Left renal cortex interstitium (tissue), 4 donors: ENCODE data around the gene UBE2H. TPM values are rescaled to one million over a fixed set of nuclear protein-coding genes. Genes with fewer than 3 reads are reported as not detected.
"Not testable (repeated sequence)": the region's sequence is repeated elsewhere in the genome, so short reads cannot be mapped to it uniquely, and the experiment has no call there.

Source experiments
- DNase-seq, 4 donors: peaks; one replicate each; pipeline ENCODE4 v3.0.0-alpha.2; 2013; ENCODE audit warnings: low read depth in 4 of 4, low spot score in 2 of 4, missing footprints in 1 of 4
- polyA plus RNA-seq, 4 donors: library from polyadenylated mRNA; unstranded; fragments of 120-200 nt; gene quantifications; one replicate each; pipeline ENCODE4 v1.2.1, GENCODE V29; 2013; ENCODE audit not compliant: insufficient read length in 4 of 4

Gene UBE2H
- polyA plus RNA-seq, 4 donors, result 103 to 127 (median 115) TPM

- no peak for DNase-seq
Measured at GRCh38 chr7:129853661-129854268, 99.0 kb downstream of the UBE2H start.

DNA sequence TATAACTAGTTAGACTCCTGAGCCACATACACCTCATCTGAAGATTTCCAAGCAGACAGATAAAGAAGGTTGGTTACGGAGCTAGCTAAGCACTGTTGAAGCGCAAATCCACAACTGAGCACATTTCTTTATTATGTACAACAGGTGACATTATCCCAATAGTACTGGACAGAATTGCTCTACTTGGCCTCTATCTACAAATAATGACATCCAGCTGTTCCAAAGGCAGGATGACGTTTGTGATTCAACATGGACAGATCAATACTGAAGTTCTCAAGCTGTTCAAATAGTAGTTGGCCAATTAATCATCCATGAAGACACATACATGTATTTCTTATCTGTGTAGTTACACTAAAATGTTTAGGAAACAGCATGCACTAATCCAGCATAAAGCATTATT lies 101.0 kb downstream of the UBE2H start:
- no peak for DNase-seq

DNA sequence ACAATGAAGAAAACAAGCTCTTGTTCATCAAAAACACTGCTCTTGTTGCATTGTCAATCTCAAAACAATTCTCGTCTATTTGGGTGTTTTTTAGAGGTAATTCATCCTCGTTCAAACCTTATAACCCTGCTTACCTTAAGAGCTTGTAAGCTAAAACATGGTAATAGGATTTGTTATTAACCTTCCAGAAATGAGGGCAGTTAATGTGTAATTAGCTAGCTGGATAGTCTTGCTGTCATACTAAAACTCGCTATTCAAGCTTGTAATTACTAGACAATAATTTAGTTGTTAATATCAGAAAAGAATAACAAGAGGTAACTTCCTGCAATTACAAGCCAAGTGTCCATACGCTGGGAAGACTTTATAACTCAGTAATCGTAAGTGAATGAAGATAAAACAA lies 101.6 kb downstream of the UBE2H start:
- DNase-seq, result no peak

DNA sequence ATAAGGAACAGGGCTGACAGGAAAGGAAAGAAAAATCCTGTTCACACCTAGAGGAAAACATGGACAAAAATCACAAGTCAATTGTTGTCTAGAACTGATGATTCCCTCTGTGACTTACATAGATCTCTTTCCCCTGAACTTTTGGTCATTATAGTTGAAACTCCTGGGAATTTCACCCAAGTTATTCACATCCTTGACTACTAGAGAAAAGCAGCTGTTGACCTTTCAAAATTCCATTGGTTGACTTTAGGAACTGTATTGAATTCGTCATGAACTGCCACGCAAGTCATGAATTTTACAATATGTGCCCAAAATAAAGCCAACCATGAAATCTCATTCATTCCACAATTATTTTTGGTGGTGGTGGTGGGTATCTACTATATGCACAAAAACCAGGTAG lies 104.3 kb downstream of the UBE2H start:
- DNase-seq, result no peak

- DNase-seq, result no peak
Measured at GRCh38 chr7:129845972-129846327, 106.8 kb downstream of the UBE2H start.

DNA sequence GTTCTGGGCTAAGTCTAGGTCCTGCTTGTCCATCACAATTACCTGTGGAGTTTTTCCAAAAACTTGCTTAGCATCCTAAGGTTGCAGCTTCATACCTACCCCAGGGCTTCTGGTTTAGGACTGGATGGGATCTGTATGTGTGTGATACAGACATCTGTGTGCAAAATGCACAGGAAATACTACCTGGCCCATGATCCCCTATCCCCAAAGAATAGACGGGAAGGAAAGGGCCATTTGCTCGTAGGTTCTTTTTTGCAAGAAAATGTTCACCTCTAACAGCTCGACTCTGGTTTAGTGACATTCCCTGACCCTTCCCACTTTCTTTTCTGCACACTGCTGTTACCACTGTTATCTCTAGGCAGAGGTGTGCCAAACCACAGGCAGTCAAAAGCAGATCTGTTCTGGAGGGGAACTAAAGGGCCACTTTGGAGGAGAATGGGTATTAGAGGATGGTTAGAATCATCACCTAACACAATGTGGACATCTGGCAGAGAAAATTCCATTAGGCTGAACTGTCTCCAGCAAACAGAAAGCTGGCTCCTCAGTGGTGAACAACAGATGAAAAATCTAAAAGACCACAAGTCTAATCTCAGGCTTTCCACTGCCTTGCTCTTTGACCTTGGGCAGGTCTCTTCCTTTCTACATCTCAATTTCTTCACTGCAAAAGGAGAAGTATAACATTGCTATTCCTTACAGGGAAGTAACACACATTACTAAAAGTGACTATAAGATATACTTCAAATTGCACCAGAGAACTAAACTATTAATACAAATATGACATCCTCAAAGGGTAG lies 107.4 kb downstream of the UBE2H start:
- no peak for DNase-seq

- DNase-seq, result no peak
Measured at GRCh38 chr7:129843978-129844840, 108.6 kb downstream of the UBE2H start.

GRCh38 chr7:129843365-129843898 lies 109.3 kb downstream of the UBE2H start:
- no peak for DNase-seq

DNA sequence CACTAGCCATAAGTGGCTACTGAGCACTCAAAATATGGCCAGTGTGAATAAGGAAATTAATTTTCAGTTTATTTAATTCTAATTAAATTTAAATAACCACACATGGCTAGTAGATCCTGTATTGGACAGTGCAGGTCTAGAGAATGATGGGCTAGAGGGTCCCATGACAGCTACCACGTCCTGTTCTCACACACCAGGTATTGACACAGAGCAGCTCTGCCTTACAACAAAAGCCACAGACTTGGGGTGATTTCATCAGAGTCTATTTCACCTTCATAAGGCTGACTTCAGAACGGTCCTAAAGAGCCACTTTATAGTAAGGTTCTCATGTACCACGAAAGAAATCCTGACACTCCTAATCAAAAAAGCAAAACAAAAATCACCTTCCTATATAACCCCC lies 111.3 kb downstream of the UBE2H start:
- no peak for DNase-seq

DNA sequence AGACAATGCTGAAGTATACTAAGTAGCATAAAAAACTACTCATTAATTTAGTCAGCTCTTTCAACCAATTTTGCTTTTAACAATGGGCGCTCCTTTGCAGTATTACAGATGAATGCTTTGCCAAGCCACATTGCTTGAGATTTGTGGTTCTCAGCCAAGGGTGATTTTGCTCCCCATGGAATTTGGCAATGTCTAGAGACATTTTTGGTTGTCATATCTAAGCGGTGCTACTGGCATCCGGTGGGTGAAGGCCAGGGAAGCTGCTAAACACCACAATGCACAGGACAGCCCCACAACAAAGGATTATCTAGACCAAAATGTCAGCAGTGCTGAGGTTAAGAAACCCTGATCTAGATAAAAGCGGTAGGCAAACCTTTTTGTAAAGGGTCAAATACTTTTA lies 112.0 kb downstream of the UBE2H start:
- DNase-seq, result no peak

DNA sequence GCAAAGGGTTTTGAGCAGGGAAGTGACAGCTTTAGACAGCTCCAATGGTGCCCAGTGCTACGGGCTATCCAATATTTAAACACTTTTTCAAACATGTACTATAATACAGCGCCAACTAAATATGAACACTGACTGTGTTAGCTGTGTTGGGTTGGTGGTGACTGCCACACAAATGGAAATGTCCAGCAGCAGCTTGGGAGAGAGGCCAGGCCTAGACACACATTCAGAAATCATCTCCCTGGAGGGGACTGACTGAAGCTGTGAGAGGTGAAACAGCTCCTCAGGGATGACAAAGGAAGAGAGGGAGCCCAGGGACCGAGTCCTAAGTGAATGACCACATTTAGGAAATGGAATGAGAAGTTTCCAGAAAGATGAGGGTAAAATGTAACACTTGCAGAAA lies 115.8 kb downstream of the UBE2H start:
- no peak for DNase-seq

DNA sequence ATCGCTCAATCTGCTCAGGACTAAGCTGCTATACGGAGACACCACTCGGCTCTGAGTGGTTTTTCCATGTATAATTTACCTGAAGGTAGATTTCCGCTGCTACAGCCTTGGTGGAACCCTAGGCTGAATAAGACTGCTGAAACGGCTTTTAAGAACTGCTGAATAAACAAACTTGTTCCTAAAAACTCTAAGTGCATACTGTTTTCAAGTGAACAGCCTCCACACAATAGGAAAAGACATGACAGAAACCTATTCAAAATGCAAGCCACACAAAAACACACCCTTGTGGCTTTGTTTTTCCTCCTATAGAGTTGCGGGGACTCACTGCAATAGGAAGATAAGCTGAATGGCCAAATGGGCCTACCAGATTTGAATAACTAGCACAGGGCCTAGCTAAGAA lies 117.2 kb downstream of the UBE2H start:
- DNase-seq, result no peak

DNA sequence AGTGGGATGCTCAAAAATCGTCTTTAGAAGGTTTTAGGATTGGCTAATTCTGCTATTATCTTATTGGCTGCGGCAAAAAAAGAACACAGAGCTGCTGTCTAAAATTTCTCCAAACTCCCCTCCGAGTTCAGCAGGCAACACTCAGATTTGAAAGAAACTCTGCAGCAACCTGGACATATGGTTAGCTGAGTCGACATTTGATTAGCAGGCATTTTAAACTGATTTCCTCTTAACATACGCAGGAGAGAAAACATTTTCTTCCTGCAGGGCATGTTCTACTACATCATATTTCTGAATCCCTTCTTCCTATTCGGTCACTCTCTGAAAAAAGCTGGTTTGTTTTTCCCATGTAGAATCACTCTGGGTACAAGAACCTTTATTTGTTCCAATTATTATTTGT lies 119.4 kb downstream of the UBE2H start:
- DNase-seq, result not testable (repeated sequence)

GRCh38 chr7:129832701-129833227 lies 120.0 kb downstream of the UBE2H start:
- DNase-seq, result no peak

DNA sequence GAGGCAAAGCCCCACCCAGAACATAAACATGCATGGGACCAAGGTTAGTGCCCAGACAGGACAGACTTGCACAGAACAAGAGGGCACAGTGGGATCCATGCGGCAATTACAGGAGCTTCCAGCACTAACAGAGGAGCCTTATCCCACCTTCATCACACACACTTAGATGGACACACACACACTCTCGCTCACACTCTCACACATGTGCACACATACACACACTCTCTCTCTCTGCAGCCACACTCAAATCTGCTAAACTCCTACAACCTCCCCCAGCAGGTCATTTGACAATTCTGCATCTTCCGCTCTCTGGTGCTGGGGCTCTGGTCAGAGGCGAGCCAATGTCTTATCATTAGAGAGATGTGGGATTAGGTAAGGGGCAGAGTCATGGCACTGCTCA lies 120.5 kb downstream of the UBE2H start:
- no peak for DNase-seq

DNA sequence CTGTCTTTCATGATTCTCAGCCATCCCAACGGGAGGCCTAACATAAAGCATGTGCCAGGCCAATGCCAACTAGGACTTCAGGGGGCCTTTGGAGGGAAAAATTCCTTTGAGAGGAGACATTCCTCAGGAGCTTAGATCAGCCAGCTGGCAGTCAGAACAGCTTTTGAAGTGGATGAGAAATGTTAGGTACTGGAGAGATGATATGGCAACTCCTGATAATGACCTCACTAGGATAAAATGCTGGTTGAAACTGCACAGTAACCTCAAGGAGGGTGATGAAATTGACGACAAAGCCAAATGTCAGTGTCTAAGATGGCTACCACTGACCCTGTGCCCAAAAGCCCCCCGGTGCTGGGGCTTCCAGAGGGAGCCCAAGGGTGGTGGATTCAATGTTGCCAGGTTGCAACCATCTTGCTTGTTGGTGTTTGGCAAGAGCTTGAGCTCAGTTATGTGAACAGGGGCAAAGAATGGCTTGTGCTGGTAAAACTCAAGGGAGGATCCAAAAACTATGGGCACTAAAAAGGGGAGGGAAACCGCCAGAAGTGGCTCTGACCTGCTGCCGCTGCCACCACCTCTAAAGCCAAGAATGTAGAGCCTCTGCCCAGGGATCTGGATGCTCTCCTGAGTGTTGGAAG lies 121.2 kb downstream of the UBE2H start:
- DNase-seq, result peak in 2 of 4 donors; percentile 34 to 59

DNA sequence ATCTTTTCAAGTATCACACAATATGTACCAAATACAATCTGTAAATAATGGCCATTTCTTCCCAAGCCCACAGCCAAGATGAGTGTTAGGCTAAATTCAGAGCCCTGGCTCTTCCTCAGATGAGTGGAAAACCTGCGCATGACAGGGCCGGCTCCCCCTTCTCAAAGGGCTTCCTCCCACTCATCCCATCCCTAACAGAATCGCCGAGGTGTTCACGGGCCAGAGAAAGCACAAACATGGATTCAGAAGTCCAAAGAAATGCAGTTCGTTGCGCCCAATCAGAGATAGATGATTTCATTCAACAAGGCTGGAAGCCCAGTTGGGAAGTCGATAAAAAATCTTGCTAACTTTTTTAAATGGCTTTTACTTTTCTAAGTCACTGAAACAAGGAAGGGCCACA lies 121.8 kb downstream of the UBE2H start:
- peak in 1 of 4 donors; percentile 29 for DNase-seq

GRCh38 chr7:129829737-129830631 lies 122.8 kb downstream of the UBE2H start:
- DNase-seq, result peak; percentile 59 to 81 (median 70)

DNA sequence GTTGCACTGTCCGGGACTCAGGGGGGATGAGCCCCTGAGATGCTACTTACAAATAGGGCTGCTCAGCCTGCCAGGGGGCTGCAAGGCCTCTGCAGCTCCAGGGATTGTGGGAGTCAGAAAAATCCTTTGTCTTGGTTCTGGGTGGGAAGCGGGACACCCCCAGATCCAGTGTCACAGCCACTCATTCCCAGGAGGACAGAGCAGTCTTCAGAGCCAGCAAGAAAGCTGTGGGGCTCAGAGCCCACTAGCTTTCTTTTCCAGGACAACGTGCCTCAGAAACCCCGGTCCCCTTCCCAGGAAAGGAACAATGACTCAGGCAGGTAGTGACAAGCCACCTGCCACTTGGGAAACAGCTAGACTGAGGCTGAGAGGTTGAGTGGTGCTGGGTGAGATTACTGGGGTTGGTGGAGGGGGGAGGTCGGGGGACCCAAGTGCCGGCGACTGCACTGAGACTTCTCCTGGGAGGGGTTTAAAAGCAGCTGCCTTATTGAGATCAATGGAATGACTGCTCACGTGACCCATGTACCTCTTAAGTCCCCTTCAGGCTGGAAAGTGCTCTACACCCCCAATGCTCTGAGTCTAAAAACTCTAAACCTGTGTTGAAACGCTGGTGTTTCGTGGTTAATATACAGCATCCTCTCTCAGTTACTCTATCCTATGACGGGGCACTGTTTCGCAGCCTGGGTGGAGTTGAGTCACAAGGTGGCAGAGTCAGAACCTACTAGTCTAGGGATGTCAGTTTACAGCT lies 123.6 kb downstream of the UBE2H start:
- no peak for DNase-seq
